Measurements from ENCODE around the gene ESPL1. TPM values are rescaled to one million over a fixed set of nuclear protein-coding genes. Genes with fewer than 3 reads are reported as not detected.

Gene ESPL1
- total RNA-seq, 1 donor from 2014 or later = 20.8 TPM

- peaks cover 9% of the 10 kb centered on the region for H3K36me3 Mint-ChIP-seq
- H3K9me3 Mint-ChIP-seq = no peaks in the 10 kb centered on the region
- H3K4me3 Mint-ChIP-seq = peak overlapping the region; percentile 43
- no peak for DNase-seq (ENCODE audit: low spot score in 2 of 2, unreplicated experiment in 2 of 2)
- peaks cover 64% of the 10 kb centered on the region for H3K4me1 Mint-ChIP-seq
- no peaks in the 10 kb centered on the region for H3K27me3 Mint-ChIP-seq (ENCODE audit: low read depth)
- TF ChIP-seq, protein P1, sequence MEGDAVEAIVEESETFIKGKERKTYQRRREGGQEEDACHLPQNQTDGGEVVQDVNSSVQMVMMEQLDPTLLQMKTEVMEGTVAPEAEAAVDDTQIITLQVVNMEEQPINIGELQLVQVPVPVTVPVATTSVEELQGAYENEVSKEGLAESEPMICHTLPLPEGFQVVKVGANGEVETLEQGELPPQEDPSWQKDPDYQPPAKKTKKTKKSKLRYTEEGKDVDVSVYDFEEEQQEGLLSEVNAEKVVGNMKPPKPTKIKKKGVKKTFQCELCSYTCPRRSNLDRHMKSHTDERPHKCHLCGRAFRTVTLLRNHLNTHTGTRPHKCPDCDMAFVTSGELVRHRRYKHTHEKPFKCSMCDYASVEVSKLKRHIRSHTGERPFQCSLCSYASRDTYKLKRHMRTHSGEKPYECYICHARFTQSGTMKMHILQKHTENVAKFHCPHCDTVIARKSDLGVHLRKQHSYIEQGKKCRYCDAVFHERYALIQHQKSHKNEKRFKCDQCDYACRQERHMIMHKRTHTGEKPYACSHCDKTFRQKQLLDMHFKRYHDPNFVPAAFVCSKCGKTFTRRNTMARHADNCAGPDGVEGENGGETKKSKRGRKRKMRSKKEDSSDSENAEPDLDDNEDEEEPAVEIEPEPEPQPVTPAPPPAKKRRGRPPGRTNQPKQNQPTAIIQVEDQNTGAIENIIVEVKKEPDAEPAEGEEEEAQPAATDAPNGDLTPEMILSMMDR (IDR thresholded peaks at IDR 0.05; ENCODE audit: unreplicated experiment) = no peak
- H3K27ac Mint-ChIP-seq = peak overlapping the region; percentile 73
These were observed 38.6 kb upstream of the ESPL1 start for GRCh38 chr12:53229454-53229853.

DNA sequence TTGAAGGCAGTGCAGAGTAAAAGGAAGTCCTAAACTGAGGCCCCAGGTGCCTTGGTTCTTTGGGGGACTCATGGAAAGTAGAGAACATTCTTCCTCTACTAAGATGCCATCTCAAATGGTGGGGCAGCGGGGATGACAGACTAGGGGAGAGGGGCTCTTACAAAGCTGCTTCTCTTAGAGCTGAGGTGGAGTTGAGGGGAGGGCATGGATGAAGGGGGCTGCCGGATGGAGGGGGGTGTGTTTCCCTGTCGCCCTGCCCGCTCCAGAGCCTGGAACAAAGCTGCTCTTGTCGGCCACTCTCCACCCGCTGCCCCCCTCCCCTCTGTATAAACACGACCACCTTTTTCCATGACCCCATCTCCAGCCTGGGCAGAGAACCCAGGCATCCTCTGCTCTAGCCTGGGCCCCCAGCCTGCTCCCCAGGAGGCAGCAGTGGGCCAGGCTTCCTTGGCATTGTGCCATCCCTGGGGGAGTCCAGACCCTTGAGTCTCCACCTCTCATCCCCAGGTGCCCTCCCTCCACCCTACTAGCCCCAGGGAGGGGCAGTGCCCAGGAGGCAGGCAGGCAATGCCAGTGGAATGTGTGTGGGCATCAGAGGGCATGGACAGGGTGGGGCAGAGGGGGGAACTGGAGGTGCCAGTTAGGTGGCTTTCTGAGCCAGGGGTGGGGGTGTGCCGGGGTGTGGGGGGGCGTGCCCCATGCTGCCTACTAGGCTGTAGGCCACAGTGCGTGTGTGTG lies 37.8 kb upstream of the ESPL1 start:
- peak overlapping the region; percentile 43 for H3K4me3 Mint-ChIP-seq
- H3K9me3 Mint-ChIP-seq = no peaks in the 10 kb centered on the region
- H3K27ac Mint-ChIP-seq = peak overlapping the region; percentile 73
- TF ChIP-seq, protein P1 (IDR thresholded peaks at IDR 0.05; ENCODE audit: unreplicated experiment) = no peak
- peaks cover 61% of the 10 kb centered on the region for H3K4me1 Mint-ChIP-seq
- DNase-seq (ENCODE audit: low spot score in 2 of 2, unreplicated experiment in 2 of 2) = no peak
- H3K36me3 Mint-ChIP-seq = peaks cover 9% of the 10 kb centered on the region
- no peaks in the 10 kb centered on the region for H3K27me3 Mint-ChIP-seq (ENCODE audit: low read depth)

DNA sequence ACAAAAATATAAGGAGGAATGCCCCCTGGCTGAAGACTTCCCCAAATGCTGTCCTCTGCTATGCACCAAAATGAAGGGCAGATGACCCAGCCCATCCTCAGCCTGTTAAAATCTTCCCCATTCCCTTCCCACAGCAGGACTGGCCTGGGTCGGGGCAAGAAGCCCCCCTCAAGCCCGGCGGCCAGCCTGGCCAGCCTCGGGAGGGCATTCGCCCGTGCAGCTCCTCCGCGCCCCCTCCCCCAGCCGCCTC lies 36.5 kb upstream of the ESPL1 start:
- TF ChIP-seq, protein P1 (IDR thresholded peaks at IDR 0.05; ENCODE audit: unreplicated experiment) = no peak
- Mint-ChIP-seq H3K4me1 (peaks cover 66% of the 10 kb centered on the region), H3K9me3 (no peaks in the 10 kb centered on the region), H3K27ac (peak overlapping the region; percentile 87), H3K27me3 (ENCODE audit: low read depth) (no peaks in the 10 kb centered on the region), H3K36me3 (peaks cover 9% of the 10 kb centered on the region), H3K4me3 (peak overlapping the region; percentile 77)
- no peak for DNase-seq (ENCODE audit: low spot score in 2 of 2, unreplicated experiment in 2 of 2)

- Mint-ChIP-seq H3K4me3 (peak within 1 kb of the TSS; percentile 80), H3K4me1 (peaks cover 64% of the 10 kb centered on the region), H3K36me3 (peaks cover 6% of the 10 kb centered on the region), H3K27me3 (ENCODE audit: low read depth) (no peaks in the 10 kb centered on the region), H3K27ac (peak within 1 kb of the TSS; percentile 88), H3K9me3 (no peaks in the 10 kb centered on the region)
- peak in 1 of 2 experiments; percentile 60 for DNase-seq (ENCODE audit: low spot score in 2 of 2, unreplicated experiment in 2 of 2)
- TF ChIP-seq, protein P1 (IDR thresholded peaks at IDR 0.05; ENCODE audit: unreplicated experiment) = no peak
These were observed 36.0 kb upstream of the ESPL1 start, which contains the start of gene RARG for GRCh38 chr12:53231921-53232645. RARG (minus strand) TSS chr12:53232209; CDS start chr12:53227545, 4,664 bp downstream.

- Mint-ChIP-seq H3K36me3 (peaks cover 4% of the 10 kb centered on the region), H3K4me1 (peaks cover 63% of the 10 kb centered on the region)
These were observed 35.2 kb upstream of the ESPL1 start for GRCh38 chr12:53232646-53233461.

More at GRCh38 chr12:53232646-53233461, 35.2 kb upstream of the ESPL1 start:
- TF ChIP-seq, protein P1 (IDR thresholded peaks at IDR 0.05; ENCODE audit: unreplicated experiment) = no peak
- no peak for DNase-seq (ENCODE audit: low spot score in 2 of 2, unreplicated experiment in 2 of 2)
- Mint-ChIP-seq H3K4me3 (peak overlapping the region; percentile 80), H3K27me3 (ENCODE audit: low read depth) (no peaks in the 10 kb centered on the region), H3K27ac (peak overlapping the region; percentile 88), H3K9me3 (no peaks in the 10 kb centered on the region)

Measured in mesothelial cell of epicardium (in vitro differentiated cells).